HEK293 (cell line): ENCODE measurements around the gene MYO1D.

Experiments
- CTCF ChIA-PET: fragments of 350-600 bp; formaldehyde crosslinking; extraction: SDS; loops from one replicate; lab custom pipeline; 2021; ENCODE audit warnings: antibody characterized with exemption; lab: Yijun Ruan, JAX
- POLR2A ChIA-PET: fragments of 300-600 bp; formaldehyde crosslinking; extraction: SDS; loops from one replicate; lab custom pipeline; 2020; ENCODE audit warnings: antibody characterized with exemption, inconsistent platforms; lab: Yijun Ruan, JAX
- H3K27ac ChIP-seq: fragments of 200-500 bp; sonication (Bioruptor generic); 2 replicates; pipeline ENCODE4 v1.5.1; 2014; ENCODE audit warnings: low read depth, low read length, control low read depth, inconsistent platforms; ENCODE audit errors: extremely low read depth
- H3K36me3 ChIP-seq, 2 experiments: fragments of 200-500 bp in 1 of 2; sonication (Bioruptor generic) in 1 of 2; 1 replicate in 1 of 2; 2 replicates in 1 of 2; pipeline ENCODE4 v1.5.1; 2014 to 2017; ENCODE audit warnings: inconsistent platforms in 2 of 2, low read length in 2 of 2; ENCODE audit not compliant: control insufficient read depth in 2 of 2, insufficient read depth in 1 of 2
- H3K4me1 ChIP-seq: fragments of 200-500 bp; sonication (Bioruptor generic); 2 replicates; pipeline ENCODE4 v1.5.1; 2014; ENCODE audit warnings: mild to moderate bottlenecking, low read length, inconsistent platforms; ENCODE audit not compliant: control insufficient read depth, insufficient read depth
- H3K4me3 ChIP-seq: 2 replicates; pipeline ENCODE4 v1.5.1; 2011; ENCODE audit warnings: low read depth, mild to moderate bottlenecking, control low read depth, low read length, moderate library complexity
- H3K9me3 ChIP-seq: fragments of 200-500 bp; sonication (Bioruptor generic); 2 replicates; pipeline ENCODE4 v1.5.1; 2014; ENCODE audit warnings: low read depth, low read length, inconsistent platforms; ENCODE audit not compliant: control insufficient read depth, insufficient read depth
- EGR2 ChIP-seq: fragments of 450-650 bp; formaldehyde crosslinking; IDR thresholded peaks from 2 replicates; pipeline ENCODE4 v1.5.1; 2016; ENCODE audit warnings: low read depth, missing biosample characterization, missing genetic modification characterization
- FEZF1 ChIP-seq: fragments of 450-650 bp; formaldehyde crosslinking; IDR thresholded peaks from 2 replicates; pipeline ENCODE4 v1.5.1; 2016; ENCODE audit warnings: missing biosample characterization, missing genetic modification characterization
- KLF10 ChIP-seq: fragments of 450-650 bp; IDR thresholded peaks from 2 replicates; pipeline ENCODE4 v1.5.1; 2018; ENCODE audit warnings: missing biosample characterization, mild to moderate bottlenecking, missing genetic modification characterization
- ZBTB10 ChIP-seq: fragments of 450-650 bp; formaldehyde crosslinking; IDR thresholded peaks from 2 replicates; pipeline ENCODE4 v1.5.1; 2016; ENCODE audit warnings: missing biosample characterization, missing genetic modification characterization
- ZNF133 ChIP-seq: fragments of 450-650 bp; formaldehyde crosslinking; IDR thresholded peaks from 2 replicates; pipeline ENCODE4 v1.5.1; 2016; ENCODE audit warnings: missing biosample characterization, missing genetic modification characterization
- ZNF169 ChIP-seq: fragments of 450-650 bp; formaldehyde crosslinking; IDR thresholded peaks from 2 replicates; pipeline ENCODE4 v1.5.1; 2016; ENCODE audit warnings: missing biosample characterization, missing genetic modification characterization
- ZNF202 ChIP-seq: fragments of 450-650 bp; formaldehyde crosslinking; IDR thresholded peaks from 2 replicates; pipeline ENCODE4 v1.5.1; 2016; ENCODE audit warnings: missing biosample characterization, missing genetic modification characterization, borderline replicate concordance
- ZNF302 ChIP-seq: fragments of 450-650 bp; formaldehyde crosslinking; IDR thresholded peaks from 2 replicates; pipeline ENCODE4 v1.5.1; 2016; ENCODE audit warnings: missing biosample characterization, missing genetic modification characterization, low read depth
- ZNF341 ChIP-seq: fragments of 450-650 bp; formaldehyde crosslinking; IDR thresholded peaks from 2 replicates; pipeline ENCODE4; 2016; ENCODE audit warnings: low read depth, missing biosample characterization, missing genetic modification characterization
- ZNF37A ChIP-seq: fragments of 450-650 bp; IDR thresholded peaks from 2 replicates; pipeline ENCODE4 v1.5.1; 2018; ENCODE audit warnings: missing biosample characterization, missing genetic modification characterization
- ZNF394 ChIP-seq: fragments of 450-650 bp; formaldehyde crosslinking; IDR thresholded peaks from 2 replicates; pipeline ENCODE4 v1.5.1; 2016; ENCODE audit warnings: missing biosample characterization, missing genetic modification characterization, mild to moderate bottlenecking, moderate library complexity, borderline replicate concordance
- ZNF423 ChIP-seq: fragments of 450-650 bp; formaldehyde crosslinking; IDR thresholded peaks from 2 replicates; pipeline ENCODE4 v1.5.1; 2016; ENCODE audit warnings: missing biosample characterization, missing genetic modification characterization
- ZNF501 ChIP-seq: fragments of 450-650 bp; formaldehyde crosslinking; IDR thresholded peaks from 2 replicates; pipeline ENCODE4 v1.5.1; 2016; ENCODE audit warnings: missing biosample characterization, missing genetic modification characterization
- ZNF560 ChIP-seq: fragments of 450-650 bp; formaldehyde crosslinking; IDR thresholded peaks from 2 replicates; pipeline ENCODE4 v1.5.1; 2017; ENCODE audit warnings: missing biosample characterization, missing genetic modification characterization, borderline replicate concordance
- ZNF596 ChIP-seq: fragments of 450-650 bp; IDR thresholded peaks from 2 replicates; pipeline ENCODE4 v1.5.0; 2018; ENCODE audit warnings: missing biosample characterization, mild to moderate bottlenecking, missing genetic modification characterization, moderate library complexity
- ZNF776 ChIP-seq: fragments of 450-650 bp; formaldehyde crosslinking; IDR thresholded peaks from 2 replicates; pipeline ENCODE4 v1.5.0; 2017; ENCODE audit warnings: missing biosample characterization, missing genetic modification characterization, borderline replicate concordance
- ZNF777 ChIP-seq: fragments of 450-650 bp; formaldehyde crosslinking; IDR thresholded peaks from 2 replicates; pipeline ENCODE4 v1.5.1; 2017; ENCODE audit warnings: missing biosample characterization, missing genetic modification characterization, borderline replicate concordance
- ZSCAN23 ChIP-seq: fragments of 450-650 bp; formaldehyde crosslinking; IDR thresholded peaks from 2 replicates; pipeline ENCODE4 v1.5.1; 2016; ENCODE audit warnings: missing biosample characterization, missing genetic modification characterization
- TF ChIP-seq, protein P1 (sequence below): fragments of 450-650 bp; formaldehyde crosslinking; IDR thresholded peaks from 2 replicates; pipeline ENCODE4 v1.5.1; 2016; ENCODE audit warnings: missing biosample characterization, missing genetic modification characterization
- TF ChIP-seq, protein P2 (sequence below): fragments of 450-650 bp; formaldehyde crosslinking; IDR thresholded peaks from 2 replicates; pipeline ENCODE4 v1.5.1; 2016; ENCODE audit warnings: missing biosample characterization, missing genetic modification characterization
- TF ChIP-seq, protein P3 (sequence below): fragments of 450-650 bp; formaldehyde crosslinking; IDR thresholded peaks from 2 replicates; pipeline ENCODE4 v1.5.1; 2017; ENCODE audit warnings: missing biosample characterization, missing genetic modification characterization

MYO1D gene

DNA sequence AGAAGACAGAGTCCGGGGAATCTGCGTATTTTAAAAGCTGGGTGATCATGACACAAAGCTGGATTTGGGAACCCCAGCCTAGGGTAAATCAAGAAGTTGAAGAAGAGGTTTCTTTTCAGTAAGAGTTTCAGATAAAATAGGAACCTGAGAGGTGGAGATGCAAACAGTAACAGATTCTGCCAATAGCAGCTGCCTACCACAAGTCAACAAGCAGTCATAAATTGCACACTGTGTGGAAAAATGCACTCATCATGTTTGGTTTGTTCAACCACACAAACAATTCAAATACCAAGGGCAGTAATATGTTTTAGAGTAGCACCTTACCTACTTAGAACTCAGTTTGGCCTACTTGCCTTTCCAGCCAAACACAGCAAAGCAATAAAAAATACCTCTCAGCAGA, 14.0 kb downstream of the MYO1D start:
- no peak for TF ChIP-seq ZNF202
- TF ChIP-seq, protein P1, sequence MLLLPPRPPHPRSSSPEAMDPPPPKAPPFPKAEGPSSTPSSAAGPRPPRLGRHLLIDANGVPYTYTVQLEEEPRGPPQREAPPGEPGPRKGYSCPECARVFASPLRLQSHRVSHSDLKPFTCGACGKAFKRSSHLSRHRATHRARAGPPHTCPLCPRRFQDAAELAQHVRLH = 0 out of 2 replicates have a peak, but pooled peaks have one; percentile 34
- H3K27ac ChIP-seq = peak overlapping the region; percentile 9; the same call in 1 of the 2 replicates
- no peaks in the 10 kb centered on the region for H3K36me3 ChIP-seq
- H3K9me3 ChIP-seq = no peaks in the 10 kb centered on the region
- H3K4me3 ChIP-seq = no peak overlapping the region
- POLR2A ChIA-PET = no interaction called here
- CTCF ChIA-PET = interaction anchor here (1.0 to 4.6 kb wide), 3 partner anchors 10 to 14 kb away, joined by 3 to 28 read pairs (median 9); partner anchors contain the start of gene MYO1D
- peaks cover 25% of the 10 kb centered on the region for H3K4me1 ChIP-seq

- no peaks in the 10 kb centered on the region for H3K9me3 ChIP-seq
- no peaks in the 10 kb centered on the region for H3K36me3 ChIP-seq
- no peak overlapping the region for H3K4me3 ChIP-seq
- CTCF ChIA-PET = interaction anchor here (0.6 to 4.6 kb wide), 5 partner anchors 10 to 400 kb away, joined by 3 to 28 read pairs (median 4); partner anchors contain the start of gene MYO1D
- H3K27ac ChIP-seq = no peak overlapping the region
- POLR2A ChIA-PET = no interaction called here
- H3K4me1 ChIP-seq = peaks cover 25% of the 10 kb centered on the region
- TF ChIP-seq ZNF423 (no peak), ZNF302 (tag by site-specific recombination) (no peak), ZNF501 (tag by site-specific recombination) (no peak), ZNF776 (tag by site-specific recombination) (no peak), ZNF777 (no peak), ZNF341 (tag by site-specific recombination) (no peak), ZBTB10 (tag by site-specific recombination) (no peak), FEZF1 (no peak), ZSCAN23 (tag by site-specific recombination) (no peak), KLF10 (no peak), ZNF394 (no peak), ZNF169 (tag by site-specific recombination) (no peak), ZNF37A (tag by site-specific recombination) (no peak), ZNF133 (tag by site-specific recombination) (no peak), ZNF560 (tag by site-specific recombination) (no peak), ZNF596 (tag by site-specific recombination) (no peak), EGR2 (no peak)
- TF ChIP-seq, protein P2, sequence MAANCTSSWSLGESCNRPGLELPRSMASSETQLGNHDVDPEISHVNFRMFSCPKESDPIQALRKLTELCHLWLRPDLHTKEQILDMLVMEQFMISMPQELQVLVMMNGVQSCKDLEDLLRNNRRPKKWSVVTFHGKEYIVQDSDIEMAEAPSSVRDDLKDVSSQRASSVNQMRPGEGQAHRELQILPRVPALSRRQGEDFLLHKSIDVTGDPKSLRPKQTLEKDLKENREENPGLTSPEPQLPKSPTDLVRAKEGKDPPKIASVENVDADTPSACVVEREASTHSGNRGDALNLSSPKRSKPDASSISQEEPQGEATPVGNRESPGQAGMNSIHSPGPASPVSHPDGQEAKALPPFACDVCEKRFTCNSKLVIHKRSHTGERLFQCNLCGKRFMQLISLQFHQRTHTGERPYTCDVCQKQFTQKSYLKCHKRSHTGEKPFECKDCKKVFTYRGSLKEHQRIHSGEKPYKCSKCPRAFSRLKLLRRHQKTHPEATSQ (tag by site-specific recombination) = no peak
- TF ChIP-seq, protein P3, sequence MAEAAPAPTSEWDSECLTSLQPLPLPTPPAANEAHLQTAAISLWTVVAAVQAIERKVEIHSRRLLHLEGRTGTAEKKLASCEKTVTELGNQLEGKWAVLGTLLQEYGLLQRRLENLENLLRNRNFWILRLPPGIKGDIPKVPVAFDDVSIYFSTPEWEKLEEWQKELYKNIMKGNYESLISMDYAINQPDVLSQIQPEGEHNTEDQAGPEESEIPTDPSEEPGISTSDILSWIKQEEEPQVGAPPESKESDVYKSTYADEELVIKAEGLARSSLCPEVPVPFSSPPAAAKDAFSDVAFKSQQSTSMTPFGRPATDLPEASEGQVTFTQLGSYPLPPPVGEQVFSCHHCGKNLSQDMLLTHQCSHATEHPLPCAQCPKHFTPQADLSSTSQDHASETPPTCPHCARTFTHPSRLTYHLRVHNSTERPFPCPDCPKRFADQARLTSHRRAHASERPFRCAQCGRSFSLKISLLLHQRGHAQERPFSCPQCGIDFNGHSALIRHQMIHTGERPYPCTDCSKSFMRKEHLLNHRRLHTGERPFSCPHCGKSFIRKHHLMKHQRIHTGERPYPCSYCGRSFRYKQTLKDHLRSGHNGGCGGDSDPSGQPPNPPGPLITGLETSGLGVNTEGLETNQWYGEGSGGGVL (tag by site-specific recombination) = no peak
Measured at GRCh38 chr17:32861981-32862380, 14.9 kb downstream of the MYO1D start.
